GM18870 (cell line): ENCODE measurements around the gene MBNL1.
"Not testable (repeated sequence)": the region's sequence is repeated elsewhere in the genome, so short reads cannot be mapped to it uniquely, and the experiment has no call there.

Experiments used
- ATAC-seq: cut with Tn5 transposase; IDR thresholded peaks from one replicate; pipeline ENCODE4 v1.9.1; 2021; ENCODE audit warnings: moderate library complexity; ENCODE audit not compliant: unreplicated experiment

MBNL1 gene

DNA sequence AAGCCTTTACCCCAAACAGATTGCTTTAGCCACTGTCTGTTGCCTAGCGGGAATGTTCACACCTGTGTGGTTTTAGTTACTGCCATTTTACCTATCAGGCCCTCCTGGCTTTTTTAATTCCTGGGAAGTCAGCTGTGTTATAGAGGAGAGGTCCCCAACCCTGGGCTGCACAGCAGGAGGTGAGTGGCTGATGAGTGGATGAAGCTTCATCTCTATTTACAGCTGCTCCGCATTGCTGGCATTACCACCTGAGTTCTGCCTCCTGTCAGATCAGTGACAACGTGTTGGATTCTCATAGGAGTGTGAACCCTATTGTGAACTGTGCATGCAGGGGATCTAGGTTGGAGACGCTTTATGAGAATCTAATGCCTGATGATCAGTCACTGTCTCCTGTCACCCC lies 127.0 kb downstream of the MBNL1 start:
- ATAC-seq, result no peak

GRCh38 chr3:152396867-152397266 lies 128.1 kb downstream of the MBNL1 start:
- ATAC-seq, result no peak

- not testable (repeated sequence) for ATAC-seq
Observed at GRCh38 chr3:152397348-152397747, 128.6 kb downstream of the MBNL1 start.

- ATAC-seq, result no peak
Observed at GRCh38 chr3:152398495-152398894, 129.8 kb downstream of the MBNL1 start.

DNA sequence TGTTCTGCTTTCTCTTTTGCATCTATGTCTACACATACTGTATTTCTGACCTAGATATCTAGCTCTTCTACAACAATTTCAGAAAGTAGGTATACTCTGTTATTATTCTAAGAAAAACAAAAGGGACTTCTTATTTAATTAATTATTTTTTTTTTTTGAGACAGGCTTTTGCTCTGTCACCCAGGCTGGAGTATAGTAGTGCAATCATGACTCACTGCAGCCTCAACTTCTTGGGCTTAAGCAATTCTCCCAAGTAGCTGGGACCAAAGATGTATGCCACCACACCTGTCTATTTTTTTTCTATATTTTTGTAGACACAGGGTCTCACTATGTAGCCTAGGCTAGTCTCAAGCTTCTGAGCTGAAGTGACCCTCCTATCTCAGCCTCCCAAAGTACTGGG lies 130.6 kb downstream of the MBNL1 start:
- ATAC-seq, result no peak

DNA sequence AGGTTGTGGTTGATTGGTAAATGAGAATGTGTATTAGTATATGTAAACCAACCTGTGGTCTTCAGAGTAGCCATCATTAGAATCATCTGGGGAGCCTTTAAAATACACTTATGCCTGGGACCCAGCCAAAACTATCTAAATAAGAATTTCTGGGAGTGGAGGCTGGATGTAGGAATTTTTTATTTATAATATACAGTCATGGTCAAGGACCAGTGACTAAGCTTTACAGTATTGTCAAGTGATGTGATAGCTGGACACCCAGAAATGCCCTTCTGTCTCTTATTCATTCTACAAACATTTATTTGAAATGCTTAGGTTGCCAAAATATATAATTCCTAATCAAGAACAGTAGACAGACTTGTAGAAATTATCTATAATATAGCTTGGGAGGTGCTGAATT lies 132.2 kb downstream of the MBNL1 start:
- no peak for ATAC-seq

GRCh38 chr3:152402695-152403451 lies 134.1 kb downstream of the MBNL1 start:
- ATAC-seq, result no peak

DNA sequence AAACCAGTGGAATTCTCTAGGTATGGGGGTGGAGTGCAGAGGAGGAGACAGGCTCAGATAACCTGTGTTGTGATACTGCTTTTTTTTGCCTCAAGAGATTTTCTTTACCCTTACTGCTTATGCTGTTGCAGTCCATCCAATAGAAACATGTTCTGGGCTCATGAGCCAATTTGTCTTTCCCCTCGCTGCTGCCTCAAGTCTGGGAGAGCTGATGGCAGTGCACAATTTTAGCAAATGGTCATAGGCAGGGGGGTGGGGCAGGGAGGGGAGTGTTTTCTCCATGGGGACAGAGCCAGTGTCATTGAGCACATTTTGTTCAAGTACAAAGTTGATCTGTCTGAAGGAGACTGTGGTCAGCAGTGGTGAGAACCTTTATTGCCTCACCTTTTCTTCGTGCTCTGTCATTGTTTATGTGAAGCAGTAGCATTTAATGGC lies 134.9 kb downstream of the MBNL1 start:
- ATAC-seq, result no peak

DNA sequence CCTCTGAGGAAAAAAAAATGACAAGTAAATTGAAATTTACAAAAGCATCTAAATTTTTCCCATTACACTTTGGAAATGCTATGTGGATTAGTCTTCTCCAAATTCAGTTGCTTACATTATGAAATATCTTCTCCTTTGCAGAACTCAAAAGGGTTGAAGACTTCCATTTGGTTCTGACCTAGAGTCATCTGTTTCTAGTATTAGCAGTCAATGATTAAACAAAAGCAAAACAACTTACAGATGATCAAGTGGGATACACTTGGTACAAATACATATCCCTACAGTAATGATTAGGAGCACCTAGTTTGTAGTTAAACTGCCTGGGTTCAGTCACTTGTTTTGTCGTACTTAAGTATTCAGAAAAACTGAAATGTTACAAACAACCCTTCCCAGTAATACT lies 136.2 kb downstream of the MBNL1 start:
- no peak for ATAC-seq

- no peak for ATAC-seq
Observed at GRCh38 chr3:152405915-152406802, 137.4 kb downstream of the MBNL1 start.

GRCh38 chr3:152413240-152413639 lies 144.5 kb downstream of the MBNL1 start:
- no peak for ATAC-seq

- no peak for ATAC-seq
Observed at GRCh38 chr3:152416808-152417580, 148.3 kb downstream of the MBNL1 start.

- no peak for ATAC-seq
Observed at GRCh38 chr3:152419748-152420147, 151.0 kb downstream of the MBNL1 start.

DNA sequence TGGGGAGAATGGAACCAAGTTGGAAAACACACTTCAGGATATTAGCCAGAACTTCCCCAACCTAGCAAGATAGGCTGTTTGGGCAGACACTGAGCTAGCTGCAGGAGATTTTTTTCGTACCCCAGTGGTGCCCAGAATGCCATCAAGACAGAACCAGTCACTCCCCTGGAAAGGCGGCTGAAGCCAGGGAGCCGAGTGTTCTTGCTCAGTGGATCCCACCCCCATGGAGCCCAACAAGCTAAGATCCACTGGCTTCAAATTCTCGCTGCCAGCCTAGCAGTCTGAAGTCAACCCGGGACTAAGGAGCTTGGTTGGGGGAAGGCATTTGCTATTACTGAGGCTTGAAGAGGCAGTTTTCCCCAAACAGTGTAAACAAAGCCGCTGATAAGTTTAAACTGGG lies 152.4 kb downstream of the MBNL1 start:
- no peak for ATAC-seq

- no peak for ATAC-seq
Observed at GRCh38 chr3:152426393-152426792, 157.7 kb downstream of the MBNL1 start.

DNA sequence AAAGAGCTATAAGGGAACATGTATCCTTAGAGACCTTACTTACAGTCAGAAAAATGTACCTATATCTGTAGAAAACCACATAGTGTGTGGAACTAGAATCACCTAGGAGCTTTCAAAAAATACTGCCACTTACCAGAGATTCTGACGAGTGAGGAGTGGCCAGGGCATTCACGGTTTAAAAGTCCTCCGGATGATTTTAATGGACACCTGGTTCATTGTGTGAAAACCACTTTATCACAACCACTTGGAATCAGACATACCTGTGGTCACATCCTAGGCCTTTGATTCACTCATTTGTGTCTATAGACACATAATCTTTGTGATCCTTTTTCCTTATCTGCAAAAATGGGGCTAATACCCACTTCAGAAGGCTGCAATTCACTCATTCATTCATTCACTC lies 159.8 kb downstream of the MBNL1 start:
- no peak for ATAC-seq

DNA sequence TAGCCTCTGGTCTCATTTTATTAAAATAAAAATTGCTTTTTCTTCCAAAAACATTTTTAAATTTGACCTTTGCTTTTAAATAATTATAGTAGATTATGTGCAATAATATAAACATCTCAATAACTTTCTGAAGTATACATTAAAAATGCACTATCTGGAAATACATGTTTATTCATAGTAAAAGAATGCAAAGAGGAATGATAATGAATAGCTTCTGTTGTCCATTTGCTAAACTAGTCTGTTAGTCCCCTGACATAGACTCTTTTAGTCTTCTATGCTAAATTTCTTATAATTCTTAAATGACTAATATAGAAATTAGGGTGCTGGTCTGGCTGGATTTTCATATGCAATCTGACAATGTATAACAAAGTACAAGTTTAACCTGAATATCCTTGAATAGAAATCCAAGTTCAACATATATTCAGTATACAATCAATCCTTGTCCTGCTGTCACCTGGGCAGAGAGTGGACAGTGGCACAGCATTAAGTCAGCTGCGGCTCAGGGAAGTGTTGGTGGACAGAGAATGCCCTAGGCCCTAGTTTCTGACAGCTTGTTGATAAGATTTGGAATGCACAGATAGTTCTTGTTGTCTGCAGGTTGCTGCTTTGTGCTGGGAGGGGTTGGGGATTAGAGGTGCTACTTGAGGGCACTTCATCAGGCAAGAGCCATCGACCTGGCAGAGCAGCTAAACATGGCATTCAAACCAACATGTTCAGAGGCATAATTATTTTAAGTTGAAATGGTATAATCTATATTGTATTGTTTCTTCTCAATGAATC lies 161.7 kb downstream of the MBNL1 start:
- ATAC-seq, result no peak

GRCh38 chr3:152434142-152434541 lies 165.4 kb downstream of the MBNL1 start:
- no peak for ATAC-seq

DNA sequence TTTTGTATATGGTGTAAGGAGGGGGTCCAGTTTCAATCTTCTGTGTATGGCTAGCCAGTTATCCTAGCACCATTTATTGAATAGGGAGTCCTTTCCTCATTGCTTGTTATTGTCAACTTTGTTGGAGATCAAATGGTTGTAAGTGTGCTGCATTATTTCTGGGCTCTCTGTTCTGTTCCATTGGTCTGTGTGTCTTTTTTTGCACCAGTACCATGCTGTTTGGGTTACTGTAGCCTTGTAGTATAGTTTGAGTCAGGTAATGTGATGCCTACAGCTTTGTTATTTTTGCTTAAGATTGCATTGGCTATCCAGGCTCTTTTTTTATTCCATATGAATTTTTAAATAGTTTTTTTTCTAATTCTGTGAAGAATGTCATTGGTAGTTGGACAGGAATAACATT lies 166.5 kb downstream of the MBNL1 start:
- not testable (repeated sequence) for ATAC-seq

DNA sequence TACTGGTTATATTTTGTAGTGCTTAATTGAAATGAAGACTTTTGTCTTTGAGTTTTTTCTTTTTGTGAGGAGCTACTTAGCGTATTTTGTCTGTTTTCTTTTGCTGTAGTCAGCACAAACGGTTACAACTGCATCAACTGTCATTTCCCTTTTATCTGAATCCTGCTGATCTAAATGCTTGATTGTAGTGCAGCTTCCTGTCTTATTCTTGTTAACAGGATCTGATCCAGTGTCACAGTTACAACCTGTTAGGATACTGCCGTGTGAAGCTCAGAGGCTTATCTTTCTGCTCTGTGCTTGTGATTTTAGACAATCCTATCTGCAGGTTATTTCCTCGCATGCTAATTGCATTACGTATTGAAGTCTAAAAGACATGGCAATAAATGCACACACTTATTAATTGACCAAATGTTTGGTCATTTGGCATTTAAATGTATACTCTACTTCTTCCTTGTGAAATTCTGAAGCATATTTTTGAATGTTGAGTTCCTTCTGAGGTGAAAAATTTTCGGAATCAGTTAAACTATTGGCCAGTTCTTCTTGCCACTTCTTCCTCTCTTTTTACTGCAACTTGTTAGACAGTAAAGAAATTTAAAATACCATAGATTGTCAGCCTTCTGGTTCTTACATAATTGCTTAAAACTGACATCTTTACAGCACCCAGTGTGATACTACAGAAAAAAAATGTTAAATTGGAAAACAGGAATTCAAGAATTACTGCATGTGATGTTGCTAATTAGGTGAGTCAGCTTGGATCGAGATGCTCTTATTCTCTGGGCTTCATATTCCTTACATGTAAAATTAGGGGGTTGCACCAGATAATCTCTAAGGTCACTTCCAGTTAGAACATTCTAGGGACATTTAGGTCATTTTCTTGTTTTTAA lies 168.2 kb downstream of the MBNL1 start:
- no peak for ATAC-seq
